ENCODE measurements around the gene CDC14B.
A peak's percentile ranks its signal among the peaks of the same experiment; 100 is the strongest.
"Not testable (repeated sequence)": the region's sequence is repeated elsewhere in the genome, so short reads cannot be mapped to it uniquely, and the experiment has no call there.

Gene CDC14B

DNA sequence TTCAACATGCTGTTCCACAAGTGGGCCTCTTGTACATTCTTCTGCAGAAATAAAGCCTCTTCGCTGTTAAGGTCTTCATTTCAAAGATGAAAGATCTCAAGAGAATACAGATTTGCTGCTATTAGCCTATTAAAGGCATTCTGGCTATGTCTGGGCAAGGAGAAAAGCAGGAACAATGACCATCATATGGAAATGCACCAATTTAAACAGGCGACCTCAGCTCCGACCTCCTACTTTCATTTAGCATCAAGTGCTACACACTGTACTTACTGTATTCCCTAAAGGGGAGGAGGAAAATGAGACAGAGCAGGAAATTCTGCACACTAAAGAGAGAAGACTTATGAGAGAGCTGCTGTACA is 104.9 kb downstream of the CDC14B start:
- H3K4me1 Mint-ChIP-seq (ENCODE audit: low read depth), result peaks cover 2% of the 10 kb centered on the region
- no peak overlapping the region for H3K27ac Mint-ChIP-seq
- no peaks in the 10 kb centered on the region for H3K9me3 Mint-ChIP-seq (ENCODE audit: low read depth)
- H3K36me3 Mint-ChIP-seq, result peaks cover 4% of the 10 kb centered on the region
- no peak overlapping the region for H3K4me3 Mint-ChIP-seq
- no peaks in the 10 kb centered on the region for H3K27me3 Mint-ChIP-seq

- Mint-ChIP-seq H3K27me3 (no peaks in the 10 kb centered on the region), H3K4me1 (ENCODE audit: low read depth) (peaks cover 2% of the 10 kb centered on the region), H3K36me3 (peaks cover 2% of the 10 kb centered on the region), H3K4me3 (no peak overlapping the region), H3K27ac (no peak overlapping the region), H3K9me3 (ENCODE audit: low read depth) (no peaks in the 10 kb centered on the region)
Observed at GRCh38 chr9:96514108-96514799, 105.4 kb downstream of the CDC14B start.

DNA sequence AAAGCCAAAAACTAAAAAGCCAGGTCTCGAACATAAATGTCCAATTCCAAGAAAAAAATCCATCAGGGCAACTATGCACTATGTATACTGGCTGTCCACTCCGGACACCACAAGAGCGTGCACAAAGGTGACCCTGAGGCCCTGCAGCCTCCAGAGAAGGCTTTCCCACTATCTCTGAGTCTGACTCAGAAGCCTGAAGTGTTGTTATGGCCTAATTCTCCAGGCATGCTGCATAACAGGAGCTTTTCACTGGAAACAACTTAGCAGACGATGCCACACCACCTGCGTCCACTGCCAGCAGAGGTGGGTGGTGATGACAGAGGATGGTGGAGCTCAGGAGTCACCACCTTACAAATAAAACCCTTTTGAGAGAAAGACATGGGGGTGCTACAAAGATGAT is 106.0 kb downstream of the CDC14B start:
- H3K27ac Mint-ChIP-seq, result no peak overlapping the region

DNA sequence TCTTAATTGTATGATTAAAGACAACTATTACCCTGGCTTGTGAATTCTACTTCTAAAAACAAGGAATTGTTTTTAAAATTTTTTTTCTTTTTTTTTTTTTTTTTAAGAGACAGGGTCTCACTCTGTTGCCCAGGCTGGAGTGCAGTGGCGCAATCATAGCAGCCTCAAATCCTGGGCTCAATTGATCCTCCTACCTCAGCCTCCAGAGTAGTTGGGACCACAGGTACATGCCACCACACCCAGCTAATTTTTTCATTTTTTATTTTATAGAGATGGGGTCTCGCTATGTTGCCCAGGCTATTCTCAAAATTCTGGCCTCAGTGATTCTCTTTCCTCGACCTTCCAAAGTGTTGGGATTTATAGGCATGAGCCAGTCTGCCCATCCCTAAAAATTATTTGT is 107.4 kb downstream of the CDC14B start:
- Mint-ChIP-seq H3K36me3 (peaks cover 2% of the 10 kb centered on the region), H3K27me3 (no peaks in the 10 kb centered on the region), H3K27ac (no peak overlapping the region), H3K4me3 (no peak overlapping the region), H3K4me1 (ENCODE audit: low read depth) (peaks cover 2% of the 10 kb centered on the region), H3K9me3 (ENCODE audit: low read depth) (no peaks in the 10 kb centered on the region)

More for the DNA sequence above, 106.0 kb downstream of the CDC14B start:
- no peak overlapping the region for H3K4me3 Mint-ChIP-seq
- H3K4me1 Mint-ChIP-seq (ENCODE audit: low read depth), result peaks cover 2% of the 10 kb centered on the region
- H3K9me3 Mint-ChIP-seq (ENCODE audit: low read depth), result no peaks in the 10 kb centered on the region
- H3K36me3 Mint-ChIP-seq, result peaks cover 2% of the 10 kb centered on the region
- no peaks in the 10 kb centered on the region for H3K27me3 Mint-ChIP-seq

GRCh38 chr9:96510258-96510657 is 109.4 kb downstream of the CDC14B start:
- H3K27me3 Mint-ChIP-seq, result no peaks in the 10 kb centered on the region
- H3K4me3 Mint-ChIP-seq, result no peak overlapping the region
- H3K9me3 Mint-ChIP-seq (ENCODE audit: low read depth), result no peaks in the 10 kb centered on the region
- peaks cover 2% of the 10 kb centered on the region for H3K36me3 Mint-ChIP-seq
- peaks cover 2% of the 10 kb centered on the region for H3K4me1 Mint-ChIP-seq (ENCODE audit: low read depth)
- no peak overlapping the region for H3K27ac Mint-ChIP-seq

- Mint-ChIP-seq H3K4me3 (no peak overlapping the region), H3K4me1 (ENCODE audit: low read depth) (peaks cover 2% of the 10 kb centered on the region), H3K36me3 (peaks cover under 1% of the 10 kb centered on the region), H3K27ac (peak overlapping the region; percentile 34), H3K27me3 (no peaks in the 10 kb centered on the region), H3K9me3 (ENCODE audit: low read depth) (no peaks in the 10 kb centered on the region)
Observed at GRCh38 chr9:96509848-96510247, 109.8 kb downstream of the CDC14B start.

DNA sequence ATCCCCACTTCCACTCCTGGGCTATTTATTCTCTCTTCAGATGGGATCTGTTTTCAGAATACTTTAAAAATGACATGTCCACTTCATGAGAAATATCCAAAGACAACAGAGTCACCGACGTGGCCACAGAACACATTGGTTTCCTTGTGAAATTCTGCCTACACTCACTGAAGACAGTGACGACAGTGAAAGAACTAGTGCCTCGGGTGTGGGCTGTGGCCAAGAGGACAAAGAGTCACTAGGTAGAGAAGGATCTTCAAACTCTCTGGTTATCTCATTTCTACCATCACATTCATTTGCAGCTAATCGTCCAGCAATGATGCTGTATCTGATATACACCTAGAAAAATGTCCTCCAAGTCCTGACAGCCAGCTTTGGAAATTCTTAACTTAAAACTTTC is 110.6 kb downstream of the CDC14B start:
- Mint-ChIP-seq H3K4me3 (no peak overlapping the region), H3K9me3 (ENCODE audit: low read depth) (no peaks in the 10 kb centered on the region), H3K27me3 (no peaks in the 10 kb centered on the region), H3K4me1 (ENCODE audit: low read depth) (peaks cover 2% of the 10 kb centered on the region), H3K36me3 (no peaks in the 10 kb centered on the region), H3K27ac (no peak overlapping the region)

- Mint-ChIP-seq H3K36me3 (no peaks in the 10 kb centered on the region), H3K9me3 (ENCODE audit: low read depth) (no peaks in the 10 kb centered on the region), H3K4me1 (ENCODE audit: low read depth) (peaks cover 2% of the 10 kb centered on the region), H3K27me3 (no peaks in the 10 kb centered on the region), H3K4me3 (no peak overlapping the region), H3K27ac (no peak overlapping the region)
Observed at GRCh38 chr9:96508227-96508940, 111.3 kb downstream of the CDC14B start.

DNA sequence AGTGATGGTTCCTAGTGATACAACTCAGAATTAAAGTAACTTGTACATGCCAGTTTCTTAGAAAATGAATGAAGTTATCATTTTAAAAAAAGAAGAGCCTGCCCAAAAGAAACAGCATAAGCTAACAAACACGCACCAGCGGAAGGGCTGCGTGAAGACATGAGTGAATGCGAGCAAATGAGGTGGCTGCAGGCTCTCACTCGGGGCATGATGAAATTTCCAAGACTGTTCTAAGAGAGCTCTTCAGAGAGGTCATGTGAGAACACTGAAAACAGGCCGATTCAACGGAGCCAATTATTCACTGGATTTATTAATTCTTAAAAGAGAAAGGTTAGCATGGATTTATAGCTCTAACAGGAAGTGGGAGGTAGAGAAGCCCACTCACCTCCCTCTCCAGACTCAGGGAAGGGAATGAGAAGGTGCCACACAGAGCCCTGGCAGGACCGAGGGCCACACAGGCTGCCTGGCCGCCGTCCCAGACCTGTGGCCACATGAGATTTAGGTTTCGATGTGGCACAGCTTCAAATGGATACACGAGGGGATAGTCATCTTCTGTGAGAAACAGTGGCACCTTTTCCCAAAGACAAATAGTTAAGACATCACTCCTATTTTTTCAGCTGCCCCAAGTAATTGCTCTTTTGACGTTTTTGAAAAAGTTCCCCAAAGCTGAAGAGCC is 114.2 kb downstream of the CDC14B start:
- no peaks in the 10 kb centered on the region for H3K36me3 Mint-ChIP-seq
- no peaks in the 10 kb centered on the region for H3K9me3 Mint-ChIP-seq (ENCODE audit: low read depth)
- peaks cover 2% of the 10 kb centered on the region for H3K4me1 Mint-ChIP-seq (ENCODE audit: low read depth)
- no peak overlapping the region for H3K4me3 Mint-ChIP-seq
- no peaks in the 10 kb centered on the region for H3K27me3 Mint-ChIP-seq
- H3K27ac Mint-ChIP-seq, result no peak overlapping the region

GRCh38 chr9:96503918-96504317 is 115.7 kb downstream of the CDC14B start:
- no peaks in the 10 kb centered on the region for H3K36me3 Mint-ChIP-seq
- H3K27ac Mint-ChIP-seq, result no peak overlapping the region
- no peak overlapping the region for H3K4me3 Mint-ChIP-seq
- H3K27me3 Mint-ChIP-seq, result no peaks in the 10 kb centered on the region
- no peaks in the 10 kb centered on the region for H3K4me1 Mint-ChIP-seq (ENCODE audit: low read depth)
- H3K9me3 Mint-ChIP-seq (ENCODE audit: low read depth), result no peaks in the 10 kb centered on the region

DNA sequence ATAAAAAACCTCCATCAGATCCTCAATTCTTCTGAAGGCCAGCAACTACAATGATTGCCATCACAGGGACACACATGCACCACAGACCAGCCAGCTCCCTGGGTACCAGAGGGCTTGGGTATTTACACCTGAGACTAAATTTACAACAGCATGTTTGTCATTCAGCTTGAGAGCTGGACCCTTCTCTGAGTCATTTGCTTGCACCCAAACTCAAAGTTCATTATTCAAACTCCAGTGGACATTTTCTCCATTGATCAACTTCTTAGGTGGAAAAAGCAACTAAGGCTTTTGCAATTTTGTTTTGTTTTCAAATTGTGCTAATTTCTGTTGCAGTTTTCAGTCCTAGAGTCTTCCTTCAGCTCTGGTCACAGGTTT is 116.3 kb downstream of the CDC14B start:
- H3K27ac Mint-ChIP-seq; H3K27me3 Mint-ChIP-seq; H3K4me3 Mint-ChIP-seq; H3K36me3 Mint-ChIP-seq; H3K9me3 Mint-ChIP-seq (ENCODE audit: low read depth); H3K4me1 Mint-ChIP-seq (ENCODE audit: low read depth): not testable (repeated sequence)

GRCh38 chr9:96502539-96503373 is 116.9 kb downstream of the CDC14B start:
- H3K4me1 Mint-ChIP-seq (ENCODE audit: low read depth), result no peaks in the 10 kb centered on the region
- no peak overlapping the region for H3K27ac Mint-ChIP-seq
- no peaks in the 10 kb centered on the region for H3K9me3 Mint-ChIP-seq (ENCODE audit: low read depth)
- H3K36me3 Mint-ChIP-seq, result no peaks in the 10 kb centered on the region
- H3K4me3 Mint-ChIP-seq, result no peak overlapping the region
- no peaks in the 10 kb centered on the region for H3K27me3 Mint-ChIP-seq

GRCh38 chr9:96501633-96502538 is 117.8 kb downstream of the CDC14B start:
- H3K36me3 Mint-ChIP-seq, result no peaks in the 10 kb centered on the region
- H3K4me1 Mint-ChIP-seq (ENCODE audit: low read depth), result no peaks in the 10 kb centered on the region
- H3K4me3 Mint-ChIP-seq, result no peak overlapping the region
- H3K9me3 Mint-ChIP-seq (ENCODE audit: low read depth), result no peaks in the 10 kb centered on the region
- H3K27ac Mint-ChIP-seq, result no peak overlapping the region
- H3K27me3 Mint-ChIP-seq, result no peaks in the 10 kb centered on the region

Measured in activated naive CD8-positive, alpha-beta T cell (primary cell).